HepG2 (cell line): ENCODE measurements around the gene SGF29. TPM values are rescaled to one million over a fixed set of nuclear protein-coding genes. Genes with fewer than 3 reads are reported as not detected.
A peak's percentile ranks its signal among the peaks of the same experiment; 100 is the strongest.

Experiments
- ATF7-NPFF ChIP-seq: sonication (generic); formaldehyde crosslinking; IDR thresholded peaks from 2 replicates; pipeline ENCODE4 v1.8.1; 2023; ENCODE audit warnings: mild to moderate bottlenecking, low read depth, missing genetic modification reagents, moderate library complexity
- BRF2 ChIP-seq: sonication (generic); formaldehyde crosslinking; IDR thresholded peaks from 2 replicates; pipeline ENCODE4 v1.8.1; 2022; ENCODE audit warnings: mild to moderate bottlenecking, missing genetic modification reagents
- CBFB ChIP-seq: sonication (generic); formaldehyde crosslinking; IDR thresholded peaks from 2 replicates; pipeline ENCODE4 v1.4.0; 2020; ENCODE audit warnings: missing genetic modification reagents
- DBP ChIP-seq: sonication (generic); formaldehyde crosslinking; IDR thresholded peaks from 2 replicates; pipeline ENCODE4 v1.4.0; 2020; ENCODE audit warnings: missing genetic modification reagents; ENCODE audit errors: not compliant biosample characterization
- FOXA3 ChIP-seq: IDR thresholded peaks from 2 replicates; pipeline ENCODE4 v1.6.1; 2016; ENCODE audit warnings: missing genetic modification reagents, missing compliant biosample characterization
- FOXK2 ChIP-seq: fragments of 450-650 bp; IDR thresholded peaks from 2 replicates; pipeline ENCODE4 v1.6.1; 2016
- GPBP1L1 ChIP-seq: sonication (generic); formaldehyde crosslinking; IDR thresholded peaks from 2 replicates; pipeline ENCODE4 v1.5.0; 2020; ENCODE audit warnings: mild to moderate bottlenecking, missing genetic modification reagents
- KDM1A ChIP-seq: IDR thresholded peaks from 2 replicates; pipeline ENCODE4 v1.6.1; 2016; ENCODE audit warnings: missing compliant biosample characterization
- MAX ChIP-seq: IDR thresholded peaks from 2 replicates; pipeline ENCODE4 v1.6.1; 2012; ENCODE audit warnings: inconsistent platforms
- MED13 ChIP-seq: sonication (generic); formaldehyde crosslinking; IDR thresholded peaks from 2 replicates; pipeline ENCODE4 v1.5.0; 2020; ENCODE audit warnings: missing genetic modification reagents
- NCOA2 ChIP-seq: sonication (generic); formaldehyde crosslinking; IDR thresholded peaks from 2 replicates; pipeline ENCODE4 v1.8.0; 2022; ENCODE audit warnings: inconsistent platforms
- PHF5A ChIP-seq: IDR thresholded peaks from one replicate; pipeline ENCODE4 v1.6.1; 2018; ENCODE audit warnings: low read depth, missing genetic modification reagents; ENCODE audit not compliant: unreplicated experiment
- RORA ChIP-seq: sonication (generic); formaldehyde crosslinking; IDR thresholded peaks from 2 replicates; pipeline ENCODE4 v1.5.0; 2020; ENCODE audit warnings: mild to moderate bottlenecking, missing genetic modification reagents, moderate library complexity
- SNAI1 ChIP-seq: sonication (generic); formaldehyde crosslinking; IDR thresholded peaks from 2 replicates; pipeline ENCODE4 v1.5.0; 2020; ENCODE audit warnings: mild to moderate bottlenecking, missing genetic modification reagents, borderline replicate concordance
- SP5 ChIP-seq: IDR thresholded peaks from 2 replicates; pipeline ENCODE4 v1.6.1; 2016; ENCODE audit warnings: low read depth, borderline replicate concordance
- TARDBP ChIP-seq: sonication (generic); formaldehyde crosslinking; IDR thresholded peaks from 2 replicates; pipeline ENCODE4 v1.8.0; 2022; ENCODE audit warnings: mild to moderate bottlenecking, missing genetic modification reagents
- TBX2 ChIP-seq: sonication (generic); formaldehyde crosslinking; IDR thresholded peaks from 2 replicates; pipeline ENCODE4 v1.5.0; 2020; ENCODE audit warnings: missing genetic modification reagents, mild to moderate bottlenecking, borderline replicate concordance
- TRIM22 ChIP-seq: fragments of 450-650 bp; IDR thresholded peaks from 2 replicates; pipeline ENCODE4 v1.6.1; 2017
- TRIM24 ChIP-seq: sonication (generic); formaldehyde crosslinking; IDR thresholded peaks from 2 replicates; pipeline ENCODE4 v1.8.0; 2022; ENCODE audit warnings: mild to moderate bottlenecking, missing genetic modification reagents
- ZNF230 ChIP-seq: sonication (generic); formaldehyde crosslinking; IDR thresholded peaks from 2 replicates; pipeline ENCODE4 v1.4.0; 2020; ENCODE audit warnings: mild to moderate bottlenecking, missing genetic modification reagents
- ZNF232 ChIP-seq: sonication (generic); formaldehyde crosslinking; IDR thresholded peaks from 2 replicates; pipeline ENCODE4 v1.4.0; 2020; ENCODE audit warnings: missing genetic modification reagents, borderline replicate concordance
- ZNF292 ChIP-seq: sonication (generic); formaldehyde crosslinking; IDR thresholded peaks from 2 replicates; pipeline ENCODE4 v1.8.1; 2022; ENCODE audit warnings: mild to moderate bottlenecking, low read depth, missing genetic modification reagents, borderline replicate concordance
- ZNF354B ChIP-seq: sonication (generic); formaldehyde crosslinking; IDR thresholded peaks from 2 replicates; pipeline ENCODE4 v1.8.0; 2022; ENCODE audit warnings: mild to moderate bottlenecking, missing genetic modification reagents
- ZNF549 ChIP-seq: sonication (generic); formaldehyde crosslinking; IDR thresholded peaks from 2 replicates; pipeline ENCODE4 v1.5.0; 2020; ENCODE audit warnings: missing genetic modification reagents
- ZNF607 ChIP-seq: sonication (generic); formaldehyde crosslinking; IDR thresholded peaks from 2 replicates; pipeline ENCODE4 v1.5.1; 2020; ENCODE audit warnings: missing genetic modification reagents, mild to moderate bottlenecking, borderline replicate concordance
- ZNF746 ChIP-seq: sonication (generic); formaldehyde crosslinking; IDR thresholded peaks from 2 replicates; pipeline ENCODE4 v1.8.0; 2022; ENCODE audit warnings: mild to moderate bottlenecking, missing genetic modification reagents
- polyA plus RNA-seq, 8 experiments: library from polyadenylated mRNA; depleted of rRNA in 3 of 8; stranded (reverse) in 7 of 8; unstranded in 1 of 8; fragments of >200 nt; fragmentation: Illumina TruSeq in 4 of 8; extraction: Trizol in 4 of 8; gene quantifications; 2 replicates each; pipeline versions ENCODE4 v1.2.1 to v1.2.3, GENCODE V29; 2011 to 2016; ENCODE audit warnings: low read depth in 4 of 8, missing spikeins in 1 of 8, mixed read lengths in 1 of 8; ENCODE audit not compliant: insufficient read depth in 1 of 8
- total RNA-seq, 5 experiments: library from RNA; depleted of rRNA; stranded (reverse); fragments of >200 nt; fragmentation: Illumina TruSeq; extraction: Trizol; gene quantifications; 2 replicates each; pipeline ENCODE4 v1.2.3, GENCODE V29; 2016; ENCODE audit warnings: low read depth in 1 of 5

Gene SGF29
- total and polyA plus RNA-seq, 2 of the 13 experiments (the other 11 are each of a cell fraction or from before 2014, with no cell fraction given): 5.0 to 29.4 TPM

GRCh38 chr16:28526201-28527099 lies 27.3 kb upstream of the SGF29 start (continued):
- TF ChIP-seq BRF2 (CRISPR knock-in tag) (peak; percentile 87; the same call in 1 of the 2 replicates), ZNF607 (CRISPR knock-in tag) (peak; percentile 72; the same call in 1 of the 2 replicates), ZNF232 (CRISPR knock-in tag) (0 out of 2 replicates have a peak, but pooled peaks have one; percentile 39), NCOA2 (CRISPR knock-in tag) (peak; percentile 98), FOXA3 (peak; percentile 95), GPBP1L1 (CRISPR knock-in tag) (no peak), SP5 (peak; percentile 91), TARDBP (peak; percentile 98), RORA (no peak), ATF7-NPFF (CRISPR knock-in tag) (no peak), ZNF354B (0 out of 2 replicates have a peak, but pooled peaks have one; percentile 57), CBFB (CRISPR knock-in tag) (peak; percentile 61; the same call in 1 of the 2 replicates), MAX (peak; percentile 77; the same call in 1 of the 2 replicates), TRIM22 (no peak), ZNF746 (CRISPR knock-in tag) (peak; percentile 94), KDM1A (CRISPR knock-in tag) (peak; percentile 72; the same call in 1 of the 2 replicates), MED13 (CRISPR knock-in tag) (peak; percentile 81; the same call in 1 of the 2 replicates), ZNF292 (CRISPR knock-in tag) (no peak; the same call in 1 of the 2 replicates), TBX2 (CRISPR knock-in tag) (peak; percentile 92; the same call in 1 of the 2 replicates), TRIM24 (CRISPR knock-in tag) (peak; percentile 88; the same call in 1 of the 2 replicates), ZNF549 (CRISPR knock-in tag) (0 out of 2 replicates have a peak, but pooled peaks have one; percentile 2), SNAI1 (CRISPR knock-in tag) (0 out of 2 replicates have a peak, but pooled peaks have one; percentile 44), FOXK2 (peak; percentile 66; the same call in 1 of the 2 replicates), DBP (CRISPR knock-in tag) (no peak), ZNF230 (peak; percentile 88), PHF5A (CRISPR knock-in tag) (peak; percentile 95)
